ENCODE data around the gene SLC12A8.

SLC12A8 gene

DNA sequence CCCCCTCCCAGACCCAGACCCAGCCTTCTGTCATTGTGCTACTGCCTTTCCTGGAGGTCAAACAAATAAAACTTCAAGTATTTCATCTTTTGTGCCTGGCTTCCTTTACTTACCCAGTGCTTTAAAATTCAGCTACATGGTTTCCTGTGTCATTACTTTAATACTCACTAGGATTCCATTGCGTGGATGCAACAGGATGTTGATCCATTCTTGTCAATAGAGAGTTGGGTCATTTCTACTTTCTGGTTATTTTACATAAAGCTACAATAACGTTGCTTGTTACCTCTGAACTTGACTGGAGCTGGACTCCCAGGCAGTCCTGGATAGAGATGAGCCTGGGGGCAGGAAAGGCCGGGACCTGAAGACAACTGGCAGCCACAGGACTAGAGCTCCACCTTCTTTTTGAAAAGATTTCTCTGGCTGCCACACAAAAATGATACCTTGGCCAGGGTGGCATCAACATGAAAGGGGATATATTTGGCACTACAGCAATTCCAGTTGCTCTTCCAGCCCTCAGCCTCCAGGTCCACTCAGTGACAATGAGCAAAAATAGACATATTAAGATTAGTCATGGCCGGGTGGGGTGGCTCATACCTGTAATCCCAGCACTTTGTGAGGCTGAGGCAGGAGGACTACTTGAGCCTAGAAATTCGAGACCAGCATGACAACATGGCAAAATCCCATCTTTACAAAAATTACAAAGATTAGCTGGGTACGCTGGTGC lies 133.4 kb downstream of the SLC12A8 start:
- TF ChIP-seq POLR2AphosphoS5 (IDR thresholded peaks at IDR 0.05; ENCODE audit: low read depth, low read length) = no peak
- no peak for TF ChIP-seq POLR2A (IDR thresholded peaks at IDR 0.05; ENCODE audit: low read depth, low read length)
- no peak for TF ChIP-seq TAF1 (IDR thresholded peaks at IDR 0.05; ENCODE audit: borderline replicate concordance, low read depth, low read length)
- no peak for FAIRE-seq
- no peak for DNase-seq (ENCODE audit: insufficient read length)

DNA sequence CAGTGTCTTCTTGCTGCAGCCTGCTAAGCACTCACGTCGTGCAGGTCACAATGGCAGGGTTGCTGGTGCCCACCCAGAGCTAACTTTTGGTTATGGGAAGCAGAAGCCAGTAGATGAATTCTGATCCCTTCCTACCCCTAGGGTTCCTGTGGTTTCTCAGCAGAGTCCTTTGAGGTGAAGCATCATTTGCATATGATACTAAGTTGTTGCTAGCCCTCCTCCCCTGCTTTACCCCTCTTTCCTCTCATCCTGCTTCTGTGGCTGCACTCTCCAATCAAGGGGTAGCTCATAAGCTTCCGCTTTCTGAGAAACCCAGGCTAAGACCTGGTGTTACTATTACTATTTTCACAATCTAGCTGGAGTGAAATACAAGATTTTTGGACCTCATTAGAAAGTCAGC lies 134.7 kb downstream of the SLC12A8 start:
- FAIRE-seq = no peak
- DNase-seq (ENCODE audit: insufficient read length) = no peak
- TF ChIP-seq POLR2AphosphoS5 (IDR thresholded peaks at IDR 0.05; ENCODE audit: low read depth, low read length) (no peak), POLR2A (IDR thresholded peaks at IDR 0.05; ENCODE audit: low read depth, low read length) (no peak), TAF1 (IDR thresholded peaks at IDR 0.05; ENCODE audit: borderline replicate concordance, low read depth, low read length) (no peak)

DNA sequence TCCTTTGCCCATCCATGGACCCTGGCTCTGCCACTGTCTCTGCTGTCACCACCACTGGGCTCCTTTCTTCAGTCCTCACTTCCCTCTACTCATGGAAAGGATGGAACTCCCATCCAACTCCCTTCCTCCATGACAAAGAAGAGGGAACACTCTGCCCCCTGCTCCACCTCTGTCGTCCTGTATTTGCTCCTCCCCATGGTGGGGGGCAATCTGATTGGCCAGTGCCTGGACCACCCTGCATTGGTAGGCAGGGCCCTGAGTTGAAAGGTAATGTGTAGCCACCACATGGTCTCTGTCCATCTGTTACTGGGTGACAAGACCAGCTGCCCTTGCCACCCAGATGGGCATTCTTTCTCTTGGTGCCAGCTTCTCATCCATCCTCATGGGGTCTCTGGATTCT lies 136.1 kb downstream of the SLC12A8 start:
- no peak for DNase-seq (ENCODE audit: insufficient read length)
- FAIRE-seq = no peak
- TF ChIP-seq TAF1 (IDR thresholded peaks at IDR 0.05; ENCODE audit: borderline replicate concordance, low read depth, low read length) = no peak
- TF ChIP-seq POLR2AphosphoS5 (IDR thresholded peaks at IDR 0.05; ENCODE audit: low read depth, low read length) = no peak
- no peak for TF ChIP-seq POLR2A (IDR thresholded peaks at IDR 0.05; ENCODE audit: low read depth, low read length)

DNA sequence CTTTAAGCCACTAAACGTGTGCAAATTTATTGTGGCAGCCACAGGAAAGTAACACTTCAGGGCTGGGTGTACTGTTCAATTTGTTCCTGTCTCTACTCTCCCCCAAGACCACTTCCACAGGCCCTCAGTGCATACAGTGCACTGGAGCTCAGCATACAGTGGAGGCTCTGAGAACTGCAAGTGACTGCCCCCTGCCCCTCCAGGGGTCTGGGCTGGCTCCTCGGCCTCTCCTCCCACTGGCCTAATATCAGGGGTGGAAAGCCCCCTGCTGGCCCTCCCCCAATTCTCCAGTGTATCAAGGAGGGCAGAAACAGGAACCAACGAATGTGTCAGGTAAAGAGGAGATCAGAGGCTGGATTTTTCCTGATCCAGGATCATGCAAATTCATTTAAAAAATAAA lies 136.8 kb downstream of the SLC12A8 start:
- no peak for FAIRE-seq
- no peak for DNase-seq (ENCODE audit: insufficient read length)
- TF ChIP-seq POLR2A (IDR thresholded peaks at IDR 0.05; ENCODE audit: low read depth, low read length) (no peak), TAF1 (IDR thresholded peaks at IDR 0.05; ENCODE audit: borderline replicate concordance, low read depth, low read length) (no peak), POLR2AphosphoS5 (IDR thresholded peaks at IDR 0.05; ENCODE audit: low read depth, low read length) (no peak)

DNA sequence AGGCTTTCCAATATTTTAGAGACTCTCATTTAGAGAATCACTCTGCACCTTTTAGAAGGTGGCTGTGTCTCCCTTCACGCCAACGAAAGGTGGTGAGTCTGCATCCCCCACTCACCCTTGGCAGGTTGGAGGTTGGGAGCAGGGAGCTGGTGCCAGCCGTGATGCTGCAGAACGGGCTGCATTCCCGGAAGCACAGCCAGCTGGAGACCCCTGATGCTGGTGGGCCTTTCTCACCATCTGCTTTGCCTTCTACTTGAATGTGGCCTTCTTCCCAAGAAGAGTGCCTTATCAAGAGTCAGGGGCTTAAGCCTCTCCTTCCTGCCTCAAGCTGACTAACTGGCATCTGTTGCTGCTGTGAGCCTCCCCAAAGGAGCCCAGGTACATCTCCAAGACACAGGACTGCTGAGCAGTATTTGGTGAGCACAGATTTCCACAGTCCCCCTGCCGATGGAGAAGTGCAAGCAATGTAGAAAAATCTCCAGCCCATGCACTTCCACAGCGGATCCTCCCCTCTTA lies 139.1 kb downstream of the SLC12A8 start:
- FAIRE-seq (no peak), DNase-seq (ENCODE audit: insufficient read length) (no peak)
- TF ChIP-seq POLR2A (IDR thresholded peaks at IDR 0.05; ENCODE audit: low read depth, low read length) (no peak), TAF1 (IDR thresholded peaks at IDR 0.05; ENCODE audit: borderline replicate concordance, low read depth, low read length) (no peak), POLR2AphosphoS5 (IDR thresholded peaks at IDR 0.05; ENCODE audit: low read depth, low read length) (no peak)

DNA sequence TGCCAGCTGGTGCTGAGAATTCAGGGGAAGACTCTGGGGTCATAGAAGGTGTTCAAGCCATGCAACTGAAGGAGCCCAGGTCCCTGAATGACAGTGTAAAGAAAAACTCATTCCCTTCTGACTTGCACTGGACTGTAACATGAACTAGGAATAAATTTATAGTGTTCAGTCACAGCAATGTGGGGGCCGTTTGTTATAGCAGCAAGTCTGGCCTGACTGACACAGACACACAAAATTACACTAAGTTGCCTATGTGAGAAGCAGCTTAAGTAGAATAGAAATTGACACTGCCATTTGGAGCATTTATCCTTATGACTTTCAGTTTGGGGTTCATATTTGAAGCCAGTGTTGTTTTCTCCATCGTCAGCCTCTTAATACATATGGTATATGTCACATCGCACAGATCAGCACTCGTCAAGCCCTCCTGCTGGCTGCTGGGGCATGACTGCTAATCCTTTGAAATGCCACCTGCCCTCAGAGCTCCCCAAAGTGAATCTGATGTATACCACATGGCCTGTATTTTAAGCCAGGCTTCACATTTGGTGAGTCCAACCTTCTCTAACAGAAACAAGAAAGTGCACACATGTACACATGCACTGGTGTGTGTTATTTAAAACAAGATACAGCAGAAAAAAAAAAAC lies 139.7 kb downstream of the SLC12A8 start:
- TF ChIP-seq POLR2AphosphoS5 (IDR thresholded peaks at IDR 0.05; ENCODE audit: low read depth, low read length) (no peak), TAF1 (IDR thresholded peaks at IDR 0.05; ENCODE audit: borderline replicate concordance, low read depth, low read length) (no peak), POLR2A (IDR thresholded peaks at IDR 0.05; ENCODE audit: low read depth, low read length) (no peak)
- DNase-seq (ENCODE audit: insufficient read length) = no peak
- no peak for FAIRE-seq

DNA sequence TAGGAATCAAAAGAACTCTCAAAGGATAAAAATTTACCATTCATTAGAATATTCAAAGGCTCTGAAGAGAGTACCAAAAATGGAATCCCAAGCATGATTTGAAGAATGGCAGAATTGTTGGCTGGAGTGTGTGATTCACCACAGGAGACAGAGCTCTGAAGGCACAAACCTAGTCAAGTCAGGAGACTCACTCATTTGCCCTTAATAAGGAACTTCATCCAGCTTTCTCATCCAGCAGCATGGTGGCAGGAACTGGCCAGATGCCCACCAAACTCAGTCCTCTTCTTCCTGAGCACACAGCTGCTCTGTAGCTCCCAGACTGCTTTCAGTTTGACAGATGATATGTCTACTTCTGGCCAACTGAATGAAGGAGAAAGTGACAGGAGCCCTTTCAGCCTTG lies 140.2 kb downstream of the SLC12A8 start:
- FAIRE-seq = no peak
- TF ChIP-seq TAF1 (IDR thresholded peaks at IDR 0.05; ENCODE audit: borderline replicate concordance, low read depth, low read length) (no peak), POLR2A (IDR thresholded peaks at IDR 0.05; ENCODE audit: low read depth, low read length) (no peak), POLR2AphosphoS5 (IDR thresholded peaks at IDR 0.05; ENCODE audit: low read depth, low read length) (no peak)
- DNase-seq (ENCODE audit: insufficient read length) = no peak

DNA sequence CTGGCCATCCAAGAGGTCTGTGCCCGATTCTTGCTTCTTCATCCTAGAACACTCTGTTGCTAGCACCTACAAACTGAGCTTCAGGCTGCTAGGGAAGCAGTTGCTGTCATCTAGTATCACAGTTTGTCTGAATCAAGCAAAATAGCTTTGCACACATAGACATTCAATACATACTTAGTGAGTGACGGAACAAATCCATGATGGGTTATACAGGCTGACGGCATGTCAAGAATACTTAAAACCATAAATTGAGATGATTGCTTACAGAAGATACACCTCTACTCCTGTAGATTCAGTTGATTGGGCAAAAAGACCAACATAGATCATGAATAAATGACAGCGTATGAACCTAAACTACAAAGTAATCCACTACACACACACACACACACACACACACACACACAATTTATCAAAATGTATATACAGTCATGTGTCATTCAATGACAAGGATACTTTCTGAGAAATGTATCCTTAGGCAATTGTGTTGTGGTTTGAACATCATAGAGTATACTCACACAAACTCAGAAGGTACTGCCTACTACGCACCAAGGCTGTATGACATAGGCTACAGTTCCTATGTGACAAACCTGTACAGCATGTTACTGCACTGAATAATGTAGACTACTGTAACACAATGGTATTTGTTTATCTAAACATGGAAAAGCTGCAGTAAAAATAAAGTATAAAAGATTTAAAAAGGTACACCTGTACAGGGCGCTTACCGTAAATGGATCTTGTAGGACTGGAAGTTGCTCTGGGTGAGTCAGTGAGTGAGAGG lies 142.4 kb downstream of the SLC12A8 start:
- TF ChIP-seq POLR2A (IDR thresholded peaks at IDR 0.05; ENCODE audit: low read depth, low read length) (no peak), TAF1 (IDR thresholded peaks at IDR 0.05; ENCODE audit: borderline replicate concordance, low read depth, low read length) (no peak), POLR2AphosphoS5 (IDR thresholded peaks at IDR 0.05; ENCODE audit: low read depth, low read length) (no peak)
- no peak for FAIRE-seq
- DNase-seq (ENCODE audit: insufficient read length) = no peak

DNA sequence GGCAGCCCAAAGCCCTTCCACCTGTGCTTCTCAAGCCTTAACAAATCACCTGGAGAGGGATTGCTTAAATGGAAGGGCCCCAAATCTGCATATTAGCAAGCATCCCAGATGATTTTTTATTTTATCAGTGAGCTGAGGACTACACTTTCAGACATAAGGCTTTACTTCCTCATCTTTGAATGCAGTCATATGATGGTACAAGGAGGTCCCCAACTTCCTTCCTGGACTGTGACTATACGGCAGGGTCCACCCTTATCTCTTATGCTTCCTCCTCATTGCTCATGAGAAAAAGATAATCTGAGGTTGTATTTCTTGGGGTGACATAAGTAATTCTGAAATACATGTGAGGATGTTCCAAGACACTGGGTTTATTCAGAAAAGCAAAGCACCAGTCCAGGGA lies 143.1 kb downstream of the SLC12A8 start:
- DNase-seq (ENCODE audit: insufficient read length) (no peak), FAIRE-seq (no peak)
- TF ChIP-seq POLR2A (IDR thresholded peaks at IDR 0.05; ENCODE audit: low read depth, low read length) = no peak
- no peak for TF ChIP-seq POLR2AphosphoS5 (IDR thresholded peaks at IDR 0.05; ENCODE audit: low read depth, low read length)
- TF ChIP-seq TAF1 (IDR thresholded peaks at IDR 0.05; ENCODE audit: borderline replicate concordance, low read depth, low read length) = no peak

DNA sequence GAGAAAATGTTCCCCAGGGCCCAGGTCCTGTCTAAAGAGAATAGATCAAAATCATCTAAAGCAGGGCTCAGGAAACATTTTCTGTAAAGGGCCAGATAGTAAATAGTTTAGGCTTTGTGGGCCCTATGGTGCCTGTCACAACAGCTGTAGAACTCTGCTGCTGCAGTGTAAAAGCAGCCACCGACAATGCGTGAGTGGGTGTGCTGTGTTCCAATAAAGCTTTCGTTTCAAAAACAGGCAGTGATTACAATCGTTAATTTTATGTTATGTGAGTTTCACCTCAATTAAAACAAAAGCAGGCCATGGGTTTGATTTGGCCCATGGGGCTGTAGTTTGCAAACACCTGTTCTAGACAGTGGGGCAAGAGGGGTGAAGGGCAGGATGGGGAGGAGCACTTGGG lies 144.3 kb downstream of the SLC12A8 start:
- TF ChIP-seq TAF1 (IDR thresholded peaks at IDR 0.05; ENCODE audit: borderline replicate concordance, low read depth, low read length) = no peak
- no peak for TF ChIP-seq POLR2A (IDR thresholded peaks at IDR 0.05; ENCODE audit: low read depth, low read length)
- TF ChIP-seq POLR2AphosphoS5 (IDR thresholded peaks at IDR 0.05; ENCODE audit: low read depth, low read length) = no peak
- FAIRE-seq (no peak), DNase-seq (ENCODE audit: insufficient read length) (no peak)

DNA sequence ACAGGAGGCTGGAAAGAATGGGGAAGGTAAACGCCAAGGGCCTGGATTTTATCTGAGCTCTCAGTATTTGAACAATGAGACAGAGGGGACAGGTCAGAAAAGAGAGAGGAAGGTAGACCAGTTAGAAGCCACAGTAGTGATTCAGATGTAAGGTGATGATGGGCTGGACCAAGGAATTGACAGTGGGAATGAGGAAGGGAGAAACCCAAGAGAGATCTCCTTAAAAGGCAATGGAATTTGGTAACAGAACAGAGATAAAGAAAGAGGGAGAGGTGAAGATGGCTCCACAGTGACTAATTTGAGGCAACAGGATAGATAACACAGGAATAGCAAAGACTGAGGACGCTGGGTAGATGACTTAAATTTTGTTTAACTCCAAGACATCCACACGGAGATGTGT lies 145.3 kb downstream of the SLC12A8 start:
- FAIRE-seq (no peak), DNase-seq (ENCODE audit: insufficient read length) (no peak)
- no peak for TF ChIP-seq POLR2A (IDR thresholded peaks at IDR 0.05; ENCODE audit: low read depth, low read length)
- no peak for TF ChIP-seq TAF1 (IDR thresholded peaks at IDR 0.05; ENCODE audit: borderline replicate concordance, low read depth, low read length)
- no peak for TF ChIP-seq POLR2AphosphoS5 (IDR thresholded peaks at IDR 0.05; ENCODE audit: low read depth, low read length)

Data from GM12892 (cell line).